Gastroesophageal sphincter (tissue), 4 donors: ENCODE data around the gene GALNT18. TPM values are rescaled to one million over a fixed set of nuclear protein-coding genes. Genes with fewer than 3 reads are reported as not detected.
A peak's percentile ranks its signal among the peaks of the same experiment; 100 is the strongest.

Experiments
- ATAC-seq: fragments of 150-250 bp; one replicate; pipeline ENCODE4 v1.9.1; 2016; ENCODE audit warnings: mild to moderate bottlenecking, moderate library complexity
- H3K27ac ChIP-seq, 4 donors: fragments of 200-600 bp; sonication (generic) in 3 of 4; 1 replicate in 3 of 4; 2 replicates in 1 of 4; pipeline ENCODE4 v1.5.1; 2016 to 2019
- H3K27me3 ChIP-seq: fragments of 200-600 bp; sonication (generic); one replicate; pipeline ENCODE4 v1.5.1; 2019
- H3K36me3 ChIP-seq, 2 donors: fragments of 200-600 bp; sonication (generic); one replicate each; pipeline ENCODE4 v1.5.1; 2019; ENCODE audit warnings: control low read depth in 1 of 2
- H3K4me1 ChIP-seq, 3 donors: fragments of 200-600 bp; sonication (generic); 1 replicate in 2 of 3; 2 replicates in 1 of 3; pipeline ENCODE4 v1.5.1; 2016 to 2019; ENCODE audit warnings: control low read depth in 2 of 3
- H3K4me3 ChIP-seq, 2 donors: fragments of 200-600 bp; sonication (generic); one replicate each; pipeline ENCODE4 v1.5.1; 2019; ENCODE audit warnings: mild to moderate bottlenecking in 1 of 2, moderate library complexity in 1 of 2
- H3K9me3 ChIP-seq, 3 donors: fragments of 200-600 bp; sonication (generic); one replicate each; pipeline ENCODE4 v1.5.1; 2017 to 2019; ENCODE audit warnings: control low read depth in 2 of 3
- CTCF ChIP-seq, 4 experiments: fragments of 200-600 bp in 2 of 4; fragments of 450-650 bp in 2 of 4; sonication (generic) in 1 of 4; IDR thresholded peaks; one replicate each; pipeline ENCODE4 v1.5.1; 2017 to 2019; ENCODE audit warnings: antibody characterized with exemption in 4 of 4, mild to moderate bottlenecking in 2 of 4, moderate library complexity in 2 of 4
- EP300 ChIP-seq: sonication (generic); formaldehyde crosslinking; IDR thresholded peaks from one replicate; pipeline ENCODE4 v1.6.1; 2017; ENCODE audit warnings: antibody characterized with exemption, mild to moderate bottlenecking
- POLR2A ChIP-seq, 2 donors: fragments of 450-650 bp; IDR thresholded peaks; one replicate each; pipeline ENCODE4 v1.6.1; 2017; ENCODE audit warnings: antibody characterized with exemption in 2 of 2, mild to moderate bottlenecking in 2 of 2, moderate library complexity in 1 of 2
- POLR2AphosphoS5 ChIP-seq: sonication (generic); formaldehyde crosslinking; IDR thresholded peaks from one replicate; pipeline ENCODE4 v1.6.1; 2017; ENCODE audit warnings: antibody characterized with exemption
- WGBS, 2 donors: methylation state at CpG; one replicate each; pipeline ENCODE4 v1.1.5; 2018; ENCODE audit warnings: low coverage in 1 of 2; 5-methylcytosine and 5-hydroxymethylcytosine counted together
- total RNA-seq, 4 donors: library from RNA; depleted of rRNA; stranded (reverse); fragments of >200 nt; gene quantifications; one replicate each; pipeline ENCODE4 v1.1.0, GENCODE V29; 2016

Gene GALNT18
- total RNA-seq, 4 donors from 2014 or later = 16.0 to 65.6 (median 35.2) TPM

DNA sequence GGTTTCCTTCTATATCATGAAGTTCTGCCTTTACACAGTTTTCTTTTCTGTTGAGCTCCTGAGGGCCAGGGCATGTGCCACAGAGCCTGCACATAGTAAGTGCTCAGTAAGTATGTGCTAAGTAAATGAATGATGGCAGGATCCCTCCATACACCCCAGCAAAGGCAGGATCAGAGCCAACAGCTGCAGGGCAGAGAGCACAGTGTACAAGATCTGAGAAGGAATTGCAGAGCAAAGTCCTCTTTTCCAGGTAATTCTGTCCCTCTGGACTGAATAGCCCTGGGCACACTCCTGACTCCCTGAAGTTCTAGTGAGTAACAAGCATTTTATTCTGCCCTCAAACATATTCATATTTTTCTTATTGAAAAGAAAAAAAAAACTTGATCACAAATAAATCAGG is 117.7 kb downstream of the GALNT18 start:
- ATAC-seq = no peak
- Histone ChIP-seq H3K4me3 (no peak overlapping the region), H3K9me3 (no peaks in the 10 kb centered on the region), H3K4me1 (peaks cover 0 to 39% (median 17%) of the 10 kb centered on the region in 3 donors), H3K27me3 (no peaks in the 10 kb centered on the region), H3K27ac (no peak overlapping the region), H3K36me3 (no peaks in the 10 kb centered on the region)
- TF ChIP-seq POLR2A (IDR thresholded peaks at IDR 0.05) (no peak), EP300 (no peak), POLR2AphosphoS5 (no peak), CTCF (IDR thresholded peaks at IDR 0.05) (no peak)

GRCh38 chr11:11502263-11502861 is 119.4 kb downstream of the GALNT18 start:
- Histone ChIP-seq H3K4me3 (no peak overlapping the region), H3K4me1 (peaks cover 0 to 50% (median 17%) of the 10 kb centered on the region in 3 donors), H3K27me3 (no peaks in the 10 kb centered on the region), H3K27ac (peak overlapping the region in 3 of 4 donors; percentile 39 to 45 (median 45)), H3K36me3 (no peaks in the 10 kb centered on the region), H3K9me3 (no peaks in the 10 kb centered on the region)
- WGBS, 2 donors = 28 to 71% methylated on average over 3 to 7 of the region's 9 CpGs
- no peak for ATAC-seq
- TF ChIP-seq POLR2A (IDR thresholded peaks at IDR 0.05) (no peak), EP300 (no peak), POLR2AphosphoS5 (no peak), CTCF (IDR thresholded peaks at IDR 0.05) (no peak)

GRCh38 chr11:11501546-11502262 is 120.1 kb downstream of the GALNT18 start:
- Histone ChIP-seq H3K27me3 (no peaks in the 10 kb centered on the region), H3K36me3 (no peaks in the 10 kb centered on the region), H3K9me3 (no peaks in the 10 kb centered on the region), H3K4me1 (peaks cover 0 to 50% (median 17%) of the 10 kb centered on the region in 3 donors), H3K4me3 (no peak overlapping the region), H3K27ac (peak overlapping the region in 3 of 4 donors; percentile 39 to 45 (median 45))
- peak; percentile 14 for ATAC-seq
- 70 to 80% methylated on average over 3 to 4 of the region's 9 CpGs for whole genome bisulfite sequencing, 2 donors
- TF ChIP-seq CTCF (IDR thresholded peaks at IDR 0.05) = no peak
- no peak for TF ChIP-seq POLR2AphosphoS5
- no peak for TF ChIP-seq EP300
- no peak for TF ChIP-seq POLR2A (IDR thresholded peaks at IDR 0.05)

- Histone ChIP-seq H3K4me3 (no peak overlapping the region), H3K4me1 (peaks cover 0 to 50% (median 17%) of the 10 kb centered on the region in 3 donors), H3K27ac (peak overlapping the region in 2 of 4 donors; percentile 33 to 45), H3K9me3 (no peaks in the 10 kb centered on the region), H3K27me3 (no peaks in the 10 kb centered on the region), H3K36me3 (no peaks in the 10 kb centered on the region)
- ATAC-seq = no peak
- TF ChIP-seq CTCF (IDR thresholded peaks at IDR 0.05) = no peak
- TF ChIP-seq EP300 = no peak
- no peak for TF ChIP-seq POLR2AphosphoS5
- TF ChIP-seq POLR2A (IDR thresholded peaks at IDR 0.05) = no peak
- WGBS, 2 donors = 31 to 67% methylated on average over 4 to 6 of the region's 9 CpGs
Observed at GRCh38 chr11:11500744-11501487, 120.9 kb downstream of the GALNT18 start.
